Activated T-cell treated with anti-CD3 and anti-CD28 coated beads, Interleukin-2, amount 50 U/mL, for 1 hour (primary cell): ENCODE data around the gene SLAMF9.

Experiments
- DNase-seq: peaks from one replicate; pipeline ENCODE4 v3.0.0-alpha.2; 2020

The SLAMF9 gene

GRCh38 chr1:159953536-159954515 is at the start of gene SLAMF9:
TSS of gene SLAMF9 (minus strand) at chr1:159954237. CDS start at chr1:159954137, 100 bp downstream.
- no peak for DNase-seq

- no peak for DNase-seq
Measured at GRCh38 chr1:160001440-160001839, 47.4 kb upstream of the SLAMF9 start.

GRCh38 chr1:159999204-159999603 is 45.2 kb upstream of the SLAMF9 start:
- no peak for DNase-seq

- DNase-seq: no peak
Measured at GRCh38 chr1:159996653-159997052, 42.6 kb upstream of the SLAMF9 start.

GRCh38 chr1:159994896-159995295 is 40.9 kb upstream of the SLAMF9 start:
- no peak for DNase-seq

GRCh38 chr1:159993911-159994310 is 39.9 kb upstream of the SLAMF9 start:
- DNase-seq: no peak

- DNase-seq: no peak
Measured at GRCh38 chr1:159992161-159992560, 38.1 kb upstream of the SLAMF9 start.

GRCh38 chr1:159991513-159991912 is 37.5 kb upstream of the SLAMF9 start:
- DNase-seq: no peak

GRCh38 chr1:159990005-159990404 is 36.0 kb upstream of the SLAMF9 start:
- no peak for DNase-seq

GRCh38 chr1:159989581-159989980 is 35.5 kb upstream of the SLAMF9 start:
- DNase-seq: no peak

GRCh38 chr1:159988006-159988405 is 34.0 kb upstream of the SLAMF9 start:
- DNase-seq: no peak

GRCh38 chr1:159987186-159987585 is 33.1 kb upstream of the SLAMF9 start:
- DNase-seq: no peak

GRCh38 chr1:159986531-159986930 is 32.5 kb upstream of the SLAMF9 start:
- DNase-seq: no peak

GRCh38 chr1:159986093-159986492 is 32.1 kb upstream of the SLAMF9 start:
- no peak for DNase-seq

GRCh38 chr1:159985473-159985872 is 31.4 kb upstream of the SLAMF9 start:
- DNase-seq: no peak

- DNase-seq: no peak
Measured at GRCh38 chr1:159983681-159984080, 29.6 kb upstream of the SLAMF9 start.

GRCh38 chr1:159982280-159982679 is 28.2 kb upstream of the SLAMF9 start:
- no peak for DNase-seq

GRCh38 chr1:159981351-159982055 is 27.5 kb upstream of the SLAMF9 start:
- no peak for DNase-seq

GRCh38 chr1:159980786-159981185 is 26.7 kb upstream of the SLAMF9 start:
- no peak for DNase-seq

- no peak for DNase-seq
Measured at GRCh38 chr1:159980076-159980475, 26.0 kb upstream of the SLAMF9 start.

GRCh38 chr1:159979257-159979656 is 25.2 kb upstream of the SLAMF9 start:
- DNase-seq: no peak

GRCh38 chr1:159978107-159978398 is 24.0 kb upstream of the SLAMF9 start:
- DNase-seq: no peak

- no peak for DNase-seq
Measured at GRCh38 chr1:159977364-159978106, 23.5 kb upstream of the SLAMF9 start.
